Esophagus muscularis mucosa (tissue), 4 donors: Measurements from ENCODE around the gene ODAM. TPM values are rescaled to one million over a fixed set of nuclear protein-coding genes. Genes with fewer than 3 reads are reported as not detected.

Source experiments
- DNase-seq: peaks from one replicate; pipeline ENCODE4 v3.0.0-alpha.2; 2017; ENCODE audit errors: extremely low spot score
- H3K27ac ChIP-seq, 4 donors: fragments of 200-600 bp; sonication (generic); replicated peaks in 1 of 4; 1 replicate in 3 of 4; 2 replicates in 1 of 4; pipeline ENCODE4 v1.5.1; 2016 to 2019; ENCODE audit warnings: mild to moderate bottlenecking in 1 of 4
- H3K27me3 ChIP-seq, 4 donors: fragments of 200-600 bp; sonication (generic); one replicate each; pipeline versions ENCODE4 v1.5.1 to v1.6.0; 2016 to 2019
- H3K36me3 ChIP-seq, 4 donors: fragments of 200-600 bp; sonication (generic); one replicate each; pipeline ENCODE4 v1.5.1; 2016 to 2019
- H3K4me1 ChIP-seq, 4 donors: fragments of 200-600 bp; sonication (generic); one replicate each; pipeline ENCODE4 v1.5.1; 2016 to 2019
- H3K4me3 ChIP-seq, 4 donors: fragments of 200-600 bp; sonication (generic); 1 replicate in 2 of 4; 2 replicates in 2 of 4; pipeline ENCODE4 v1.5.1; 2016 to 2019; ENCODE audit warnings: mild to moderate bottlenecking in 4 of 4, moderate library complexity in 1 of 4
- H3K9me3 ChIP-seq, 4 donors: fragments of 200-600 bp; sonication (generic); 1 replicate in 3 of 4; 2 replicates in 1 of 4; pipeline ENCODE4 v1.5.1; 2016 to 2019
- EP300 ChIP-seq: sonication (generic); formaldehyde crosslinking; IDR thresholded peaks from one replicate; pipeline ENCODE4 v1.6.1; 2017; ENCODE audit warnings: antibody characterized with exemption
- POLR2A ChIP-seq: fragments of 450-650 bp; IDR thresholded peaks from one replicate; pipeline ENCODE4 v1.6.1; 2017; ENCODE audit warnings: antibody characterized with exemption, moderate library complexity, mild to moderate bottlenecking, low read depth
- POLR2AphosphoS5 ChIP-seq, 2 donors: sonication (generic); formaldehyde crosslinking; IDR thresholded peaks; one replicate each; pipeline ENCODE4 v1.6.1; 2017; ENCODE audit warnings: antibody characterized with exemption in 2 of 2
- WGBS: methylation state at CpG from one replicate; pipeline ENCODE4 v1.1.5; 2018; 5-methylcytosine and 5-hydroxymethylcytosine counted together
- intact Hi-C: fragments of 100-400 bp; cut with DNase I; formaldehyde crosslinking; loops from one replicate; pipeline ENCODE4 v1.15.1; 2023
- total RNA-seq, 4 donors: library from RNA; depleted of rRNA; stranded (reverse); fragments of >200 nt; gene quantifications; one replicate each; pipeline versions ENCODE4 v1.1.0 to v1.2.1, GENCODE V29; 2016
- TF ChIP-seq, protein P1 (sequence below), 3 experiments: fragments of 200-600 bp in 2 of 3; fragments of 450-650 bp in 1 of 3; sonication (generic) in 2 of 3; IDR thresholded peaks; one replicate each; pipeline ENCODE4 v1.5.1; 2017 to 2019; ENCODE audit warnings: antibody characterized with exemption in 3 of 3, mild to moderate bottlenecking in 2 of 3, moderate library complexity in 1 of 3

The ODAM gene
- total RNA-seq, 4 donors from 2014 or later, result 0.66 TPM; not detected in 3

DNA sequence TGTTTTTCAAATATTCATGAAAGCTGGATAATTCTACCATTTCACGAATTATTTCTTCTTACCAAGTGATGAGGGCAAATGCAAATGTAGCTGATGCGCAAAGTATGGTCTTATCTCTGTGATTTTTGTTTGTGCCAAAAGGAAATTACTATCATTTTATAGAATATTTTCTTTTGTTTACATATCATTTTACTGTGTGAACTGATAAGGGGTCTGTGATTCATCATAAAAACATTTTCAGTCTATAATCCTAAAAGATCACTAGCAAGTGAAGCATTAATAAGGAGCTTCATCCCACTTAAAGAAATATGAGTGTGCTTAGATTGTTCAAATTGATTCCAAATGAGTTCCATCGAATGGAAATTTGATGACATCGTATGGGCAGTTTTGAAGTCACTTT lies 47.6 kb downstream of the ODAM start:
- intact Hi-C loops, result no loop called here
- Histone ChIP-seq H3K4me1 (peaks cover 0 to 5% (median 0%) of the 10 kb centered on the region in 4 donors), H3K27me3 (no peaks in the 10 kb centered on the region), H3K9me3 (no peaks in the 10 kb centered on the region), H3K27ac (no peak overlapping the region), H3K4me3 (no peak overlapping the region), H3K36me3 (no peaks in the 10 kb centered on the region)
- TF ChIP-seq EP300, result no peak
- no peak for TF ChIP-seq POLR2A
- no peak for TF ChIP-seq POLR2AphosphoS5 (IDR thresholded peaks at IDR 0.05)
- TF ChIP-seq, protein P1, sequence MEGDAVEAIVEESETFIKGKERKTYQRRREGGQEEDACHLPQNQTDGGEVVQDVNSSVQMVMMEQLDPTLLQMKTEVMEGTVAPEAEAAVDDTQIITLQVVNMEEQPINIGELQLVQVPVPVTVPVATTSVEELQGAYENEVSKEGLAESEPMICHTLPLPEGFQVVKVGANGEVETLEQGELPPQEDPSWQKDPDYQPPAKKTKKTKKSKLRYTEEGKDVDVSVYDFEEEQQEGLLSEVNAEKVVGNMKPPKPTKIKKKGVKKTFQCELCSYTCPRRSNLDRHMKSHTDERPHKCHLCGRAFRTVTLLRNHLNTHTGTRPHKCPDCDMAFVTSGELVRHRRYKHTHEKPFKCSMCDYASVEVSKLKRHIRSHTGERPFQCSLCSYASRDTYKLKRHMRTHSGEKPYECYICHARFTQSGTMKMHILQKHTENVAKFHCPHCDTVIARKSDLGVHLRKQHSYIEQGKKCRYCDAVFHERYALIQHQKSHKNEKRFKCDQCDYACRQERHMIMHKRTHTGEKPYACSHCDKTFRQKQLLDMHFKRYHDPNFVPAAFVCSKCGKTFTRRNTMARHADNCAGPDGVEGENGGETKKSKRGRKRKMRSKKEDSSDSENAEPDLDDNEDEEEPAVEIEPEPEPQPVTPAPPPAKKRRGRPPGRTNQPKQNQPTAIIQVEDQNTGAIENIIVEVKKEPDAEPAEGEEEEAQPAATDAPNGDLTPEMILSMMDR (IDR thresholded peaks at IDR 0.05), result no peak
- WGBS, result 70% methylated on average over 4 of the region's 4 CpGs
- DNase-seq, result no peak

- no peaks in the 10 kb centered on the region for H3K4me1 ChIP-seq
- H3K4me3 ChIP-seq, result no peak overlapping the region
- H3K27me3 ChIP-seq, result no peaks in the 10 kb centered on the region
- H3K27ac ChIP-seq, result no peak overlapping the region
- no peak for DNase-seq
- 74% methylated on average over 3 of the region's 3 CpGs for WGBS
- H3K9me3 ChIP-seq, result no peaks in the 10 kb centered on the region
- no peak for TF ChIP-seq POLR2AphosphoS5 (IDR thresholded peaks at IDR 0.05)
- TF ChIP-seq, protein P1 (IDR thresholded peaks at IDR 0.05), result no peak
- no peak for TF ChIP-seq POLR2A
- no peak for TF ChIP-seq EP300
- H3K36me3 ChIP-seq, result no peaks in the 10 kb centered on the region
- intact Hi-C loops, result no loop called here
These were observed 55.9 kb downstream of the ODAM start for GRCh38 chr4:70251250-70251944.

DNA sequence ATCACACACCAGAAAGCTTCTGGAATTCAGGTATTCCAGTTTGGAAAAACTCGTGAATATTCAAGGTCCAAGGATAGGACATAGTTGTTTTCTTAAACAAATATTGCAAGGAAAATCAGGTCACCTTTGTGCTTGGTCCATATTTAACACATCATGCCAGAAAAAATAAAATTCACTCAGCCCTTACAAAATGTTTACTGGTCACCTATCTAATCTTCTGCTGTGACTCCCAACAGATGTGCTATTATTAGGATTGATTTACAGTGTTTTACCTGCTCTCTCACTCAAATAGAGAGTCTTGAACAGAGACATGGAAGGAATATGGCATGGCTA lies 56.4 kb downstream of the ODAM start:
- H3K27me3 ChIP-seq, result no peaks in the 10 kb centered on the region
- no peaks in the 10 kb centered on the region for H3K9me3 ChIP-seq
- no peaks in the 10 kb centered on the region for H3K36me3 ChIP-seq
- TF ChIP-seq, protein P1 (IDR thresholded peaks at IDR 0.05), result no peak
- TF ChIP-seq POLR2A (no peak), EP300 (no peak)
- H3K27ac ChIP-seq, result no peak overlapping the region
- DNase-seq, result no peak
- WGBS, result 83% methylated on average over 1 of the region's 1 CpG
- intact Hi-C loops, result no loop called here
- no peaks in the 10 kb centered on the region for H3K4me1 ChIP-seq
- no peak overlapping the region for H3K4me3 ChIP-seq

Other genes with a start within 250 kb of the ODAM start
- gene CSN2, start 230.0 kb upstream of the ODAM start, total RNA-seq, result not detected
- not detected for gene STATH, start 199.8 kb upstream of the ODAM start, total RNA-seq
- not detected for gene HTN3, start 167.3 kb upstream of the ODAM start, total RNA-seq
- gene HTN1, start 145.3 kb upstream of the ODAM start, total RNA-seq, result not detected
- not detected for gene PRR27, start 41.5 kb upstream of the ODAM start, total RNA-seq
- gene FDCSP, start 30.4 kb downstream of the ODAM start, total RNA-seq, result not detected
- not detected for gene CSN3, start 46.9 kb downstream of the ODAM start, total RNA-seq
- gene CABS1, start 139.3 kb downstream of the ODAM start, total RNA-seq, result not detected
- not detected for gene SMR3A, start 165.0 kb downstream of the ODAM start, total RNA-seq
- not detected for gene SMR3B, start 187.4 kb downstream of the ODAM start, total RNA-seq
- not detected for gene OPRPN, start 202.2 kb downstream of the ODAM start, total RNA-seq